HepG2 (cell line): ENCODE results near the gene B9D2. TPM values are rescaled to one million over a fixed set of nuclear protein-coding genes. Genes with fewer than 3 reads are reported as not detected.
A peak's percentile ranks its signal among the peaks of the same experiment; 100 is the strongest.

Experiments
- AGO1 ChIP-seq: fragments of 200-400 bp; formaldehyde crosslinking; IDR thresholded peaks from 2 replicates; pipeline ENCODE4 v1.6.1; 2017; ENCODE audit warnings: mild to moderate bottlenecking, low read depth, low read length, moderate library complexity; ENCODE audit not compliant: poor library complexity, severe bottlenecking
- FOXO1 ChIP-seq: sonication (generic); formaldehyde crosslinking; IDR thresholded peaks from 2 replicates; pipeline ENCODE4 v1.4.0; 2020; ENCODE audit warnings: missing genetic modification reagents
- HMG20A ChIP-seq: IDR thresholded peaks from 2 replicates; pipeline ENCODE4 v1.6.1; 2016; ENCODE audit warnings: borderline replicate concordance
- KAT2B ChIP-seq: fragments of 150-350 bp; IDR thresholded peaks from 2 replicates; pipeline ENCODE4 v1.6.1; 2014; ENCODE audit warnings: low read depth, low read length, borderline replicate concordance
- KDM5B ChIP-seq: sonication (generic); formaldehyde crosslinking; IDR thresholded peaks from 2 replicates; pipeline ENCODE4 v1.4.0; 2020; ENCODE audit warnings: missing genetic modification reagents, mild to moderate bottlenecking, borderline replicate concordance
- MIER2 ChIP-seq: IDR thresholded peaks from 2 replicates; pipeline ENCODE4 v1.6.1; 2016; ENCODE audit warnings: missing biosample characterization, missing genetic modification reagents
- MTA1 ChIP-seq: sonication (generic); formaldehyde crosslinking; IDR thresholded peaks from 2 replicates; pipeline ENCODE4 v1.4.0; 2020; ENCODE audit warnings: missing genetic modification reagents, mild to moderate bottlenecking, borderline replicate concordance
- NPAS2 ChIP-seq: sonication (generic); formaldehyde crosslinking; IDR thresholded peaks from 2 replicates; pipeline ENCODE4 v1.8.0; 2022; ENCODE audit warnings: mild to moderate bottlenecking, missing genetic modification reagents, borderline replicate concordance
- RBM22 ChIP-seq: fragments of 200-400 bp; formaldehyde crosslinking; optimal IDR thresholded peaks from 2 replicates; pipeline ENCODE3; 2017; ENCODE audit warnings: mild to moderate bottlenecking, low read length, moderate library complexity
- RXRB ChIP-seq: IDR thresholded peaks from 2 replicates; pipeline ENCODE4 v1.6.1; 2016; ENCODE audit warnings: borderline replicate concordance, missing genetic modification reagents, missing compliant biosample characterization
- SMARCE1 ChIP-seq: fragments of 450-650 bp; IDR thresholded peaks from 2 replicates; pipeline ENCODE4 v1.6.1; 2017; ENCODE audit warnings: borderline replicate concordance
- TBL1XR1 ChIP-seq: fragments of 150-350 bp; IDR thresholded peaks from 2 replicates; pipeline ENCODE4 v1.6.1; 2014; ENCODE audit warnings: borderline replicate concordance, low read length; ENCODE audit not compliant: partially characterized antibody
- TOPORS ChIP-seq: sonication (generic); formaldehyde crosslinking; IDR thresholded peaks from 2 replicates; pipeline ENCODE4 v1.8.0; 2023; ENCODE audit warnings: mild to moderate bottlenecking, missing genetic modification reagents
- YY1 ChIP-seq: IDR thresholded peaks from 2 replicates; pipeline ENCODE4 v1.6.1; 2011; ENCODE audit warnings: low read length, low read depth, moderate library complexity, mild to moderate bottlenecking; ENCODE audit not compliant: insufficient read depth, insufficient replicate concordance
- polyA plus RNA-seq, 8 experiments: library from polyadenylated mRNA; depleted of rRNA in 3 of 8; stranded (reverse) in 7 of 8; unstranded in 1 of 8; fragments of >200 nt; fragmentation: Illumina TruSeq in 4 of 8; extraction: Trizol in 4 of 8; gene quantifications; 2 replicates each; pipeline versions ENCODE4 v1.2.1 to v1.2.3, GENCODE V29; 2011 to 2016; ENCODE audit warnings: low read depth in 4 of 8, missing spikeins in 1 of 8, mixed read lengths in 1 of 8; ENCODE audit not compliant: insufficient read depth in 1 of 8
- total RNA-seq, 5 experiments: library from RNA; depleted of rRNA; stranded (reverse); fragments of >200 nt; fragmentation: Illumina TruSeq; extraction: Trizol; gene quantifications; 2 replicates each; pipeline ENCODE4 v1.2.3, GENCODE V29; 2016; ENCODE audit warnings: low read depth in 1 of 5
- TF ChIP-seq, protein P1 (sequence below): sonication (generic); formaldehyde crosslinking; IDR thresholded peaks from 2 replicates; pipeline ENCODE4 v1.5.0; 2020; ENCODE audit warnings: mild to moderate bottlenecking, missing genetic modification reagents
- TF ChIP-seq, protein P2 (sequence below): sonication (generic); formaldehyde crosslinking; IDR thresholded peaks from 2 replicates; pipeline ENCODE4 v1.4.0; 2020; ENCODE audit warnings: mild to moderate bottlenecking, missing genetic modification reagents
- TF ChIP-seq, protein P3 (sequence below): sonication (generic); formaldehyde crosslinking; IDR thresholded peaks from 2 replicates; pipeline ENCODE4 v1.8.0; 2022; ENCODE audit warnings: mild to moderate bottlenecking, missing genetic modification reagents
- TF ChIP-seq, protein P4 (sequence below): sonication (generic); formaldehyde crosslinking; IDR thresholded peaks from 2 replicates; pipeline ENCODE4 v1.4.0; 2020; ENCODE audit warnings: missing genetic modification reagents

Gene B9D2
- total and polyA plus RNA-seq, 2 of the 13 experiments (the other 11 are each of a cell fraction or from before 2014, with no cell fraction given) = 3.1 to 4.4 TPM

DNA sequence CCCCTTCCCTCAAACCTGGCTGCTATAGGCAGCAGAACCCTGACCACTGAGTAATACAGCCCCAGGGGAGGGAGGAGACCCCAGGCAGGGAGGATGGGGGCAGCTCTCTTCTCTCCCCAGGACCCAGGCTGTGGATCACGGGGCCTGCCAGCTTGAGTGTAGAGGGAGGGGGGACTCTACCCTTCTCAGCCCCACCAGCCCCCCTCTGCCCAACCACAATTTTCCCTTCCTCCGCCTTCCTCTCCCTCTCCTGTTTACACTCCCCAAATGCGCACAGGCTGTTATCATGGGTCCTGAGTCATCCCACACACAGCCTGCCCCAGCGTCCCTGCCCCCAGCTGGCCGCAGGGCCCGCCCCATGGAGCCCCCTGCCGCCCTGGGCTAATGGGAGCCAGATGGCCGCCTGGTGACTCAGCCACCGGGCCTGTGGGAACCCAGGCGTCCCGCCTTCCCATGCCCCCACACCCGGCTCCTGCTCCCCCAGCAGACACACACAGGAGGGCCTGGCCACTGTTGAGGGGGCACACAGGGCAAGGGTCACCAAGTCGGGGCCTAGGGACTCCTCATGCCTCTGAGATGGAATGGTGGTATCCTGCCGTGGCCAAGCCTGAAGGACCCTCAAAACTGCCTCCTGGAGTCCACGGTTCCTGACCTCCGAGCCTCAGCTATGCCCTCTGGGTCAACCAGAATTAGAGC is 40.4 kb downstream of the B9D2 start (continued):
- TF ChIP-seq, protein P1, sequence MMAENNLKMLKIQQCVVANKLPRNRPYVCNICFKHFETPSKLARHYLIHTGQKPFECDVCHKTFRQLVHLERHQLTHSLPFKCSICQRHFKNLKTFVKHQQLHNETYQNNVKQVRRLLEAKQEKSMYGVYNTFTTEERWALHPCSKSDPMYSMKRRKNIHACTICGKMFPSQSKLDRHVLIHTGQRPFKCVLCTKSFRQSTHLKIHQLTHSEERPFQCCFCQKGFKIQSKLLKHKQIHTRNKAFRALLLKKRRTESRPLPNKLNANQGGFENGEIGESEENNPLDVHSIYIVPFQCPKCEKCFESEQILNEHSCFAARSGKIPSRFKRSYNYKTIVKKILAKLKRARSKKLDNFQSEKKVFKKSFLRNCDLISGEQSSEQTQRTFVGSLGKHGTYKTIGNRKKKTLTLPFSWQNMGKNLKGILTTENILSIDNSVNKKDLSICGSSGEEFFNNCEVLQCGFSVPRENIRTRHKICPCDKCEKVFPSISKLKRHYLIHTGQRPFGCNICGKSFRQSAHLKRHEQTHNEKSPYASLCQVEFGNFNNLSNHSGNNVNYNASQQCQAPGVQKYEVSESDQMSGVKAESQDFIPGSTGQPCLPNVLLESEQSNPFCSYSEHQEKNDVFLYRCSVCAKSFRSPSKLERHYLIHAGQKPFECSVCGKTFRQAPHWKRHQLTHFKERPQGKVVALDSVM = no peak; the same call in 1 of the 2 replicates
- no peak for TF ChIP-seq TOPORS
- TF ChIP-seq, protein P2, sequence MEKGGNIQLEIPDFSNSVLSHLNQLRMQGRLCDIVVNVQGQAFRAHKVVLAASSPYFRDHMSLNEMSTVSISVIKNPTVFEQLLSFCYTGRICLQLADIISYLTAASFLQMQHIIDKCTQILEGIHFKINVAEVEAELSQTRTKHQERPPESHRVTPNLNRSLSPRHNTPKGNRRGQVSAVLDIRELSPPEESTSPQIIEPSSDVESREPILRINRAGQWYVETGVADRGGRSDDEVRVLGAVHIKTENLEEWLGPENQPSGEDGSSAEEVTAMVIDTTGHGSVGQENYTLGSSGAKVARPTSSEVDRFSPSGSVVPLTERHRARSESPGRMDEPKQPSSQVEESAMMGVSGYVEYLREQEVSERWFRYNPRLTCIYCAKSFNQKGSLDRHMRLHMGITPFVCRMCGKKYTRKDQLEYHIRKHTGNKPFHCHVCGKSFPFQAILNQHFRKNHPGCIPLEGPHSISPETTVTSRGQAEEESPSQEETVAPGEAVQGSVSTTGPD (CRISPR knock-in tag) = no peak
- TF ChIP-seq SMARCE1 = no peak
- 0 out of 2 replicates have a peak, but pooled peaks have one; percentile 19 for TF ChIP-seq HMG20A (CRISPR knock-in tag)
- TF ChIP-seq, protein P3, sequence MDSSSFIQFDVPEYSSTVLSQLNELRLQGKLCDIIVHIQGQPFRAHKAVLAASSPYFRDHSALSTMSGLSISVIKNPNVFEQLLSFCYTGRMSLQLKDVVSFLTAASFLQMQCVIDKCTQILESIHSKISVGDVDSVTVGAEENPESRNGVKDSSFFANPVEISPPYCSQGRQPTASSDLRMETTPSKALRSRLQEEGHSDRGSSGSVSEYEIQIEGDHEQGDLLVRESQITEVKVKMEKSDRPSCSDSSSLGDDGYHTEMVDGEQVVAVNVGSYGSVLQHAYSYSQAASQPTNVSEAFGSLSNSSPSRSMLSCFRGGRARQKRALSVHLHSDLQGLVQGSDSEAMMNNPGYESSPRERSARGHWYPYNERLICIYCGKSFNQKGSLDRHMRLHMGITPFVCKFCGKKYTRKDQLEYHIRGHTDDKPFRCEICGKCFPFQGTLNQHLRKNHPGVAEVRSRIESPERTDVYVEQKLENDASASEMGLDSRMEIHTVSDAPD = no peak
- no peak for TF ChIP-seq MTA1
- TF ChIP-seq KDM5B = no peak
- TF ChIP-seq, protein P4, sequence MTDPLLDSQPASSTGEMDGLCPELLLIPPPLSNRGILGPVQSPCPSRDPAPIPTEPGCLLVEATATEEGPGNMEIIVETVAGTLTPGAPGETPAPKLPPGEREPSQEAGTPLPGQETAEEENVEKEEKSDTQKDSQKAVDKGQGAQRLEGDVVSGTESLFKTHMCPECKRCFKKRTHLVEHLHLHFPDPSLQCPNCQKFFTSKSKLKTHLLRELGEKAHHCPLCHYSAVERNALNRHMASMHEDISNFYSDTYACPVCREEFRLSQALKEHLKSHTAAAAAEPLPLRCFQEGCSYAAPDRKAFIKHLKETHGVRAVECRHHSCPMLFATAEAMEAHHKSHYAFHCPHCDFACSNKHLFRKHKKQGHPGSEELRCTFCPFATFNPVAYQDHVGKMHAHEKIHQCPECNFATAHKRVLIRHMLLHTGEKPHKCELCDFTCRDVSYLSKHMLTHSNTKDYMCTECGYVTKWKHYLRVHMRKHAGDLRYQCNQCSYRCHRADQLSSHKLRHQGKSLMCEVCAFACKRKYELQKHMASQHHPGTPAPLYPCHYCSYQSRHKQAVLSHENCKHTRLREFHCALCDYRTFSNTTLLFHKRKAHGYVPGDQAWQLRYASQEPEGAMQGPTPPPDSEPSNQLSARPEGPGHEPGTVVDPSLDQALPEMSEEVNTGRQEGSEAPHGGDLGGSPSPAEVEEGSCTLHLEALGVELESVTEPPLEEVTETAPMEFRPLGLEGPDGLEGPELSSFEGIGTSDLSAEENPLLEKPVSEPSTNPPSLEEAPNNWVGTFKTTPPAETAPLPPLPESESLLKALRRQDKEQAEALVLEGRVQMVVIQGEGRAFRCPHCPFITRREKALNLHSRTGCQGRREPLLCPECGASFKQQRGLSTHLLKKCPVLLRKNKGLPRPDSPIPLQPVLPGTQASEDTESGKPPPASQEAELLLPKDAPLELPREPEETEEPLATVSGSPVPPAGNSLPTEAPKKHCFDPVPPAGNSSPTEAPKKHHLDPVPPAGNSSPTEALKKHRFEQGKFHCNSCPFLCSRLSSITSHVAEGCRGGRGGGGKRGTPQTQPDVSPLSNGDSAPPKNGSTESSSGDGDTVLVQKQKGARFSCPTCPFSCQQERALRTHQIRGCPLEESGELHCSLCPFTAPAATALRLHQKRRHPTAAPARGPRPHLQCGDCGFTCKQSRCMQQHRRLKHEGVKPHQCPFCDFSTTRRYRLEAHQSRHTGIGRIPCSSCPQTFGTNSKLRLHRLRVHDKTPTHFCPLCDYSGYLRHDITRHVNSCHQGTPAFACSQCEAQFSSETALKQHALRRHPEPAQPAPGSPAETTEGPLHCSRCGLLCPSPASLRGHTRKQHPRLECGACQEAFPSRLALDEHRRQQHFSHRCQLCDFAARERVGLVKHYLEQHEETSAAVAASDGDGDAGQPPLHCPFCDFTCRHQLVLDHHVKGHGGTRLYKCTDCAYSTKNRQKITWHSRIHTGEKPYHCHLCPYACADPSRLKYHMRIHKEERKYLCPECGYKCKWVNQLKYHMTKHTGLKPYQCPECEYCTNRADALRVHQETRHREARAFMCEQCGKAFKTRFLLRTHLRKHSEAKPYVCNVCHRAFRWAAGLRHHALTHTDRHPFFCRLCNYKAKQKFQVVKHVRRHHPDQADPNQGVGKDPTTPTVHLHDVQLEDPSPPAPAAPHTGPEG (CRISPR knock-in tag) = no peak
- peak; percentile 70 for TF ChIP-seq YY1
- TF ChIP-seq AGO1 = peak; percentile 88
- no peak for TF ChIP-seq RXRB (CRISPR knock-in tag)
- TF ChIP-seq MIER2 (CRISPR knock-in tag) = no peak
- peak; percentile 87 for TF ChIP-seq FOXO1 (CRISPR knock-in tag)
- no peak for TF ChIP-seq TBL1XR1
- no peak for TF ChIP-seq KAT2B
- TF ChIP-seq RBM22 = no peak
- no peak for TF ChIP-seq NPAS2 (CRISPR knock-in tag)
